Measurements from ENCODE around the gene CELSR1.

- no peak for TF ChIP-seq EZH2phosphoT487 (IDR thresholded peaks at IDR 0.05; ENCODE audit: borderline replicate concordance, low read depth, low read length)
- no peak for TF ChIP-seq CTCF (conservative IDR thresholded peaks at IDR 0.05; ENCODE audit: low read length)
These were observed 173.7 kb downstream of the CELSR1 start for GRCh38 chr22:46363611-46364321.

All from OCI-LY7 (cell line).